Smooth muscle cell of the brain vasculature (primary cell): ENCODE measurements around the gene RNF130.

Experiments used
- DNase-seq: peaks from one replicate; pipeline ENCODE4 v3.0.0-alpha.2; 2012; ENCODE audit warnings: low read depth, low spot score

RNF130 gene

GRCh38 chr5:180056153-180056552, 15.4 kb downstream of the RNF130 start:
- DNase-seq, result no peak

- no peak for DNase-seq
Measured at GRCh38 chr5:180054226-180054625, 17.3 kb downstream of the RNF130 start.

- no peak for DNase-seq
Measured at GRCh38 chr5:180053061-180053602, 18.4 kb downstream of the RNF130 start.

DNA sequence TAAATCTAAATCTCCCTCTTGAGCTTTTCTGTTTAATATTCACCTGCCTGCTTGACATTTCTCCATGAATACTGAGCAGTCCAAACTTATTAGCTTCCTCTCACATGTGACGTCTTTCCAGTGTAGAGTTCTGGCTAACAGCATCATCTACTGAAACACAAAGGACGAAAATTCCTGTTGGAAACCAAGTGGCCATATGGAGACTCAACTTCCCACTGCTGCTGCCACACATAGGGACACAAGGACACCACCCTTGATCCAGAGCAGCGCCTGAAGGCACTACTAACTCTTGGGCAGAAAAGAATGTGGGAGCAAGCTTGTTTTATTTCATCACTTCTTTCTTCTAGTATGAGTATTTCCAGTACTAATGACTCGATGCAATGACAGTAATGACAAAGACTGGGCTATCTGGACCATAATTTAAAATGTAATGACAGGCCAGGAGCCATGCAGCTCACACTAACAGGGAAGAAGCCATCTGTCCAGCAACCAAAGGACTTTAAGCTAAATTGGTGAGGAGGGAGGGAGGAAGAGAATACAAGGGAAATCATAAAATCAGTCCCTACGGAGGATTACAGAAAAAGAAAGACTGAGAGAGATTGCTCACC, 19.2 kb downstream of the RNF130 start:
- no peak for DNase-seq

GRCh38 chr5:180050121-180050940, 21.2 kb downstream of the RNF130 start:
- DNase-seq, result no peak

DNA sequence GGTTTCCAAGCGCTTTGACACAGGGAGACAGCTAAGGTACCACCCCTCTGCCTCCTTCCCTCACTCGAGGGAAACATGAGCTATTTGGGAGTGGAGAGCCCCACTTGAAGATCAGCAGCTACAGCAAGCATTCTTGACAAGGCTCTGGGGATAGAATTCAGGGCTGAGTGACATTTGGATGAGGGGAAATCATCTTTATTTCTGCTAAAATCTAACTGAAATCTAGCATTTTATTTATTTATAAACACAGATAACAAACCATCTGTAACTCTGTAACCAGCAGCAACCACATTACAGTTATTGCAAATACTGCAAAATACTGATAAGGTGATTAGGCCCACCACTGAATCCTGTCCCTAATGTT, 22.4 kb downstream of the RNF130 start:
- no peak for DNase-seq

DNA sequence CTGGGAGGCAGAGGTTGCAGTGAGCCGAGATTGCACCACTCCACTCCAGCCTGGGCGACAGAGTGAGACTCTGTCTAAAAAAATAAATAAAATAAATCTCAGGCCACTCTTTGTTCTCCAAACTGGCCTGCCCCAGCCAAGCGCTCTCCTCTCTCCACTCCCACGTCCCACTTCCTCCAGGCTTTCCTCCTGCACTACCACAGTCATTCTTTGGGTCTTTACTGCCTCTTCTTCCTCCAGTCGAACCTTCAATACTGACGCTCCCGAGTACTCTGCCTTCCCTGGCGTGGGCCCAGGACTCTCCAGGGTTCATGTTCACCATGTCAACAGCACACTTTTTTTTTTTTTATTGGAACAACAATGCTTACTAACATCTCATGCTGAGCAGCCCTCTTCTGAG, 23.9 kb downstream of the RNF130 start:
- DNase-seq, result peak; percentile 61

DNA sequence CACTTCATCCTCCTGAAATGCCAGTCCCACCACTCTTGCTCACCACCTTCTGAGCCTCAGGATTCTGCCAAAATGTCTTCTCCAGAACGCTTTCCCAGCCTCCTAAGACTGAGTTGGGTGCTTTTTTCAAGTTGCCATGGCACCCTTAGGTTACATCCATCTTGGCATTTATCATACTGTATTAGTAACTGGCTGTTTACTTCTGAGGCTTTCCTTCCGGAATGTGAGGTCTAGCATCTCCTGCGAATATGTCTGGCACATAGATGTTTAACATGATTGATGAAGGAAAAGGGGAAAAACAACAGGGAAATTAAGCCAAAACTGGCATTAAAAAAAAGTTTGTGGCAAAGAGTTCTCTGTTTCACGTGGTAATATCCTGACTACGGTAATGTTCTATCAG, 24.9 kb downstream of the RNF130 start:
- DNase-seq, result no peak

DNA sequence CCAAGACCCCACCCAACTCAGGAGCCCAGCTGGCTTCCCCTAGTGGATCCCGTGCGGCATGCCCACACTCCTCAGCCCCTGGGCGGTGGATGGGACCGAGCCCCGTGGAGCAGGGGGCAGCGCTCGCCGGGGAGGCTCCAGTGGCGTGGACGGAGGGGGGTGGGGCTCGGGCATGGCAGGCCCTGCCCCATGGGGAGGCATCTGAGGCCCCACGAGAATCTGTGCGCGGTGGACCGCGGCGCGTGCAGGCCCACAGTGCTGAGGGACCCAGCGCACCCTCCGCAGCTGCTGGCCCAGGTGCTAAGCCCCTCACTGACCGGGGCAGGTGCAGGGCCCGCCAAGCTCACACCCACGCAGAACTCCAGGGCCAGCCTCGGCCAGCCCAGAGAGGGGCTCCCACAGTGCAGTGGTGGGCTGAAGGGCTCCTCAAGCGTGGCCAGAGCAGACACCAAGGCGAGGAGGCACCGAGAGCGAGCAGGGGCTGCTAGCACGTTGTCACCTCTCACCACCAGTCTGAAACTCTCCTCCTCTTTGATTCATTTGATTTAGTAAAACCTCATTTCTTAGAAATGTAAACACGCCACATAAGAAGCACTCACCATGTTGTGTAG, 25.6 kb downstream of the RNF130 start:
- DNase-seq, result no peak

GRCh38 chr5:180043377-180043776, 28.2 kb downstream of the RNF130 start:
- no peak for DNase-seq

DNA sequence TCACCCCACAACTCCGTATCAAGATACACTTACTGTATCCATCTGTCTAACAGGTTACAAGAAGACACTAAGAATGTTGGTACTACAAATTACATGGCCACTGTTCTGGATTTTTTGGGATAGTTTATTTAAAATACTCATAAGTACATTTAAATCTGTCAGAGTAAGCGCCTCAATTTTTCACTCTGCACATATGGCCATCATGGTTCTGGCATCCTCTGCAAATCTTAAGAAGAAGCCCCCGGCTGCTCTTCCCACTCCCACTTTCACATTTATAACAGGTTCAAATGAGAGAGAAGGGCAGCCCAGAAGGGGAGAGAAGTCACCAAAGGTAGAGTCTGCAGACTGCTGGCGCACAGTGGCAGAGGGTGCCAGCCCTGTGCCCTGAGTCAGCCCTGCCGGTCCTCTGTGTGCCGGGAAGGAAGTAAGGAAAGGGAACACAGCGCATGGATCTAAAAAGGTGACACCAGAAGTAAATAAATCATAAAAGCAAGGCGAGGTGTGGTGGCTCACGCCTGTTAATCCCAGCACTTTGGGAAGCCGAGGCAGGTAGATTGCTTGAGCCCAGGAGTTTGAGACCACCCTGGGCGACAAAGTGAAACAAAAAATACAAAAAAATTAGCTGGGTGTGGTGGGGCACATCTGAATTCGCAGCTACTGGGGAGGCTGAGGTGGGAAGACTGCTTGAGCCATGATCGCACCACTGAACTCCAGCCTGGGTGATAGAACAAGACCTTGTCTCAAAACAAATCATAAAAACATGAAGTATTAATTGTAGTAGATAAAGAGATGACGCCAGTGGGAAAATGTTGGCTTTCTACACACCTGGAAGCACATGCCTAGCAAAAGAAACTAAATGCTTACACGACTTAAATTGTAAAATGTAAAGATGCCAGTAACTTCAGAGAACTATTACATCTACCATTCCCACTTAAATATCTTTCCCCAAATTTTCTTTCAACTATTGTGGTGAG, 30.0 kb downstream of the RNF130 start:
- DNase-seq, result no peak

- DNase-seq, result no peak
Measured at GRCh38 chr5:180040287-180041214, 31.0 kb downstream of the RNF130 start.

GRCh38 chr5:180035206-180035931, 36.2 kb downstream of the RNF130 start:
- no peak for DNase-seq

DNA sequence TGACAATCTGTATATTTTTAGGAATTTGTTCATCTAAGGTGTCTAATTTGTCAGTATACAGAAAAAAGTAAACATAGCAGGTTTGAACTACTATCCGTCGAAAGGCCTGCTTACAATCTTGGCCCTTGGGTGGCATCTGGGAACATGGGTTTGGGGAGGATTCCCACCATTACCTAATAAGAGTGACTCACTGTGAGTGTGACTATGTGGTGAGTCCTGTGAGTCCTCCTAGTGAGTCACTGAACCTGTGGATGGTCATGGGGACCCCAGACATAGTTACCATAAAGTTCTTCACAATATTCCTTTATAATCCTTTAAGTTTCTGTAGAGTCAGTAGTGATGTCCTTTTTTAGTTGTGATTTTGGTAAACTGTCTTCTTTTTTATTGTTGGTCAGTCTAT, 37.0 kb downstream of the RNF130 start:
- no peak for DNase-seq

DNA sequence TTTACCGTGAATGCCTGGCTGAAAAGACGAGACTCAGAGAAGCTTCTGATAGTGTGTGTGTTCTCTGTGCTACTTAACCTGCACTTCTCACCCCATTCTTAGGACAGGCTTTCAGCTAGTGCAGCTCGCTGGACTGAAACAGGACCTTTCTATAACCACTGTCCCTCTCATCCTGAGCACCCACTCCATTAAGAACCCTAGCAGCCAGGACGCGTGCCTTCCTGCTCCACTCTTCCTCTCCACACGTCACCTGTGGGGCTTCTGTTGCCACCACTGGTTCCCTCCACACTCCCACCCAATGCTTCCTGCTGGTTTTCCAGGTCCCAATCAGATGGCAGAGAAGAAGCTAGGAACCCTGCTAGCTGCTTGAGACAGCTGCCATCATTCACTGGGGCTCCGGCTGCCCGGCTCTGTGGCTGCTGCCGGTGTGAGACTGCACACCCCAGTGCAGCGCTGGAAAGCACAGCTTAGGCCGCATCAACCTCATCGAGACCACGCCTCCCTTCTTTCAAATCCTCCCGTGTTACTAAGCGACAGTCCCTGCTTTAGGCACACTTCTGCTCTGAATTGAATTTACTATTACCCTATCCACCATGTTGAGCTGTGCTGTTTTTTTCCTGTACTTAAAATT, 44.0 kb downstream of the RNF130 start:
- no peak for DNase-seq

- no peak for DNase-seq
Measured at GRCh38 chr5:180026734-180027458, 44.7 kb downstream of the RNF130 start.

- DNase-seq, result no peak
Measured at GRCh38 chr5:180026320-180026719, 45.2 kb downstream of the RNF130 start.

DNA sequence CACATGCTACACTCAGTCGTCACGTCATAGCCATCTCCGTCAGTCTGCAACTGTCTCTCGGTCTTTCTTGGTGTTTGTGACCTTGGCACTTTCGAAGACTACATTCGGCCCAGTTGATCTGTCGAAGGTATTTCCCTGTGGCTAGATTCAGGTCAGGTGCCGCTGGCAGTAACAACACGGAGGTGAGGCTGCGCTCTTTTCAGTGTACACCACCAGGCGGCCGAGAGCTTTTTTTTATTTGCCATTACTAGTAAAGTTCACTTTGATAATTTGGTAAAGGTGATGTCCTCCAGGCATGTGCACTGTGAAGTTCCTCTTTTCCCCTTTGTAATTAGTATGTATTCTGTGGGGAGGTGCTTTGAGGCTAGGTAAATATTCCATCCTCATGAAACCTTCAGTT, 49.7 kb downstream of the RNF130 start:
- DNase-seq, result no peak

DNA sequence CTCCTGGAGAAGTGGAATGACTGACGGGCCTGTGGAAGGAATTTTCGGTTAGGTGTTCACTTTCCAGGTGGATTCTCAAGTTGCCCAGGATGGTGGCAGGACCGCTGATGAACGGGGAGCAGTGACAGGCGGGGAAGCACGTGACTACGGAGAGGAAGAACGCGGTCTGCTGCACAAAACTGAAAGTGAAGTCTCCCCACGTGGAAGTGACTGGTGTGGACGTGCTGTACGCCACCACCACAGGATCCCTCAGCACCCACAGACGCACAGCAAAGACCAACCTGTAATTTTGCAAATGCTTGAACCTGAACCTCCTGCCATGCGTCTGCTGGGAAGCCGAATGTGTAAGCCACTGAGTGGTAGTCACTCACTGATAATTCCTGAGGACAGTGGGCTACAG, 51.4 kb downstream of the RNF130 start:
- DNase-seq, result no peak
